NOMO-1 treated with dmso at 0.1 percent for 144 hours (cell line): ENCODE data around the gene SAXO2.
"Not testable (repeated sequence)": the region's sequence is repeated elsewhere in the genome, so short reads cannot be mapped to it uniquely, and the experiment has no call there.

Source experiments
- DNase-seq: peaks from one replicate; lab custom pipeline; 2025; ENCODE audit not compliant: unreplicated experiment; lab: John Stamatoyannopoulos, UW

Gene SAXO2

DNA sequence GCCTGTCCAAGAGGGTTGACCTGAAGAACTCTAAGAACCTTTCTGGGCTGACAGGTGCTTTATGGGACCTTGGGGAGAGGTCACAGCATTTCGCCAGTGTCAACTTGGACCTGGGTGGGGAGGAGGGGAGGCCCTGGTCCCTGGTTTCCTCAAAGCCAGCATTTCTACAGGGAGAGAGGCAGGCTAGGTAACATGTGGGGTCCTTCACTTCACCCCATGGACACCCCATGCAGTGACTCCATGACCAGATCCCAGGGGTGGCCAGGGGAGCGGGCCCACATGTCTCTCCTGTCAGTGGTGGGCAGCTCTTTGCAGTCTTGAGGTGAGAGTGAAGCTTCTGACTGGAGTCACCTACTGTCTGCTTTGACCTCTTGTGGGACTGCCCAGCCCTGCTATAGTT is 50.8 kb downstream of the SAXO2 start:
- DNase-seq = no peak

DNA sequence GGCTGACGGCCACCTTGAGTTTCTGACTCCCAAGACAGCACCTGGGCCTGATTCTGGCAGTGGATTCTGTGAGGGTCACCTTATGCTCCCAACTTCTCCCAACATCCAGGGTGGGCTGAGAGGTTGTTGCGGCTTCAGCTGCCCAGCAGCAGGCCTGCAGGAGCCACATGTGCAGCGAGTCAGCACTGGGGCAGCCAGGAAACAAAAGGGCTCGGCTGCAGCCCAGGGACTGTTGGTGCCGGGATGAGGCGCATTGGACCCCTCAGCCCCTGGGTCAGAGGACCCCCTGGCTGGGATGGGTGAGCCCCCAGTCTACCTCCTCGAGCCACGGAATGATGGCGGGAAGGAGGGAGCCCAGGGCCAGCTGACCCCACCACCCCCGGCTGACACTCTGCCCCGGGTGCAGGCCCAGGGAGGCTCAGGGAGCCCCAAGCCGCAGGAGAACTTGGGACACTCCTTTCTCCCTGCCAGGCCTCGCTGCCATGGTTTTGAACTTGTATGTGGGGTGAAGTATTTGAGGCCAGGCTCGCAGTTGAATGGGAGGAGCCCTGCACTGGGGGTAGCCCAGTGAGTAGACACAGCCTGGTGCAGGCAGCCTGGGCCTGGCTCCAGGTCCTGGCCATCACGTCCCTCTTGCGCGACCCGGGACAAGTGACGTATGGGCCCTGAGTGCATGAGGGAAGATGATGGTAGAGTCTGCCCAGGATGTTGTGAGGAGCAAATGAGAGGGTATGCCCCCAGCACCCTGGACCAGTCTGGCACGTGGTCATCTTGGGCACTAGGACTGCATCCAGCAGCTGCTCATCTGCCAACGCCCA is 51.5 kb downstream of the SAXO2 start:
- DNase-seq = not testable (repeated sequence)

DNA sequence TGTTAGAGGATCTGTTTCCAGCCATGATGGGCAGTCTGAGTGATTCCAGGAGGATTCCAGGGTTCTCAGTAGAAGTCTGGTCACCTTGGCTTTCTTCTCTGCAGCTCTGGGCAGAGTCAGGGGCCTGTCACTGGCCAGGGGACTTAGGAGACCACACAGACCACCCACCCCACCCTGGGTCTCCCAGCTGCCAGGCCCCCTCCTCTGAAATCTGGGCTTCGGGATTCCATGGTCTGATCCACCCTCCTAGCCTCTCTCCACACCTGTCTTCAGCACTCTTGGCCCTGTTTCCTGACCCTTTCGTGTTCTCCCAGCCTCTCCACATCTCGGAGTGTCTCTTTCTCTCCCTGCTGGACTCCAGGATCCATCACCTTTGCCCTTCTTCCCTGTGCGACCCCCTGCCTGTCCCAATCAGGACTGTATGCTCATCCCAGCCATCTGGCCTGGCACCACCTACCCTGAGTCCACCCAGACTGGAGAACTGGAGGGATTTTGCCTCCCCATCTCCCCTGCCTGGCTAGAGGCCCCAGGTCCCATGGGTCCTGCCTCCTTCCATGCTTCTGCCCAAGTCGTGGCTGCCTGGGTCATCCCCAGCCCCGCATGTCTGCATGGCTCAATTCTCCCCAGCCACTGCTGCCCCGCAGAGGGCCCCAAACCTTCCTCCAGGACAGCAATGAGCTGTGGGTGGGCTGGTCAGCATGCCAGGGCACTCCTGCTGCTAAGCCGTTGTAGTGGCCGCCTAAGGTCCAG is 52.3 kb downstream of the SAXO2 start:
- DNase-seq = no peak

DNA sequence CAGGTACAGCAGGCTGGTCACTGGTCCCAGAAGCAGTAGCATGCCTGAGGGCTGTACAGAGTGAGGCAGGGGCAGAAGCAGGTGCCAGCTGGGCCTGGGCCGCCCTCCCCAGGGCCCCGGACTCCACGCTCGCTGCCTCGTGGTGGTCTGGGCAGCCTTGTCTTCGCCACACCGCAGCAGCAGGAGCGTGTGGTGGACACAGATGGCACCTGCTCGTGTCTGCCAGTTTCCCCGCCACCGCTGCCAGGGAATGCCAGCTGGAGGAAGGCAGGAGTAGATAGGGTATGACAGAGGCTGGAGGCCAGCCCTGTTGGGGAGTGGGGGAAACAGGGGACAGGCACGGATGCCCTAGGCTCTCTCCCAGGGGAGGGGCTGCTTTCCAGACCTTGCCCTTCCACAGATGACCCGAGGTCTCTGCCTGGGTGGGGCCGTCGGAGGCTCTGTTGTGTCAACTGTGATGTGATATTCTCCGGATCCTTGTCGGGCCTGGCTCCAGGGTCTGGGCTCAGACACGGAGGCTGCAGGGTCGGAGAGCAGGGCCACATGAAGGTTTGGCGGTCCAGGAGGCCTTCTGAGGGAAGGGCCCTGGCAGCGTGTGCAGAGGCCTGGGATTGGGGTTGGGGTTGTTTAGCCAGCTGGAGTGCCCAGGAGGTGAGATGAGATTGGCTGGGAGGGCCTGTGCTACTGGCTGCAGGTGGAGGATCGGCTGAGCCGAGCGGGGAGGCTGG is 53.1 kb downstream of the SAXO2 start:
- DNase-seq = no peak

DNA sequence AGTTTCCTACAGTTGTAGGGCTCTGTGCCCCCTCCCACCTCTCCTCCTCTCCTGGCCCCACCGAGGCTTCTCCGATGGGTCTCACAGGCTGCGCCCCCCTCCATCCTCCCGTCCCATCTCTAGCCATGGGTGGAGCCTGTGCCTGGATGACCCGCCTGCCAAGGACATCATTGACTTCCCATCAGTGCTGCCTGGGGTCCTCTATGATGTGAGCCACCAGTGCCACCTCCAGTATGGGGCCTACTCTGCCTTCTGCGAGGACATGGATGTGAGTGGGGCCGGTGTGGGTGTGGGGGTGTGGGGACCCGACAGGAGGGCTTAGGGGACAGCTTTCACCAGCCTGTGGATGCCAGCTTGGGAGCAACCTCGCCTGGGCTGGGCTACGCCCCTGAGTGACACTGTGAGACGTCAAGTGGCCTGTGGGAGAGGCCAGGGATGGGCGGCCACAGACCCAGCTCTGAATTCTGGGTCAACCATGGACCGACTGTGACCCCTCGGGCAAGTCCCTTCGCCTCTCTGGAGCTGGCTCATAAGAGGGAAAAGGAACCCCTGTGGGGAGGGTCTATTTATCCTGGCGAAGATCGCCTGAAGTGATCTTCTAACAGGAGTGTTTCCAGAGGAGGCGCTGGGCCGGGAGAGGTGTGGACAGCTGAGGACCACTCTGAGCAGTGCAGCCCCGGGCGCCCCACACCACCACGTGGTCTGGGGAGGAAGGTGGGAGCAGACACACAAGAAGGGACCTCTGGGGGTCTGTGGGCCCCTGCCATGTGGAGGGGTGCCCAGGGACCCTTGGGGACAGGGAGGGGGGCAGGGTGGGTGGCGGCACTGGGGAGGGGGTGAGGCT is 53.9 kb downstream of the SAXO2 start:
- not testable (repeated sequence) for DNase-seq

DNA sequence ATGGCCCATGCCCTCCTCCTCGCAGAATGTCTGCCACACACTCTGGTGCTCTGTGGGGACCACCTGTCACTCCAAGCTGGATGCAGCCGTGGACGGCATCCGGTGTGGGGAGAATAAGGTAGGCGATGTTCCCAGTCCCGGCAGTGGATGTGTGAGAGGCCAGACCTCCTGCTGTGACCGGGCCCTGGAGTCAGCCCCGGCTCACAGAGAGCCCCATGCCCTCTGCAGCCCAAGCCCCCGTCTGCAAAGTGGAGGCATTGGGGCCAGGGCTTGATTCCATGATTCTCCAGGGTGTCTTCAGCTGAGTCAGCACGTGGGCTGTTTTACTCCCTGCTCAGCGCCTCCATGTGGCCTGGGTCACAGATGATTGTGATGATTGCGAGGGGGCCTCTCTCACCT is 54.5 kb downstream of the SAXO2 start:
- no peak for DNase-seq

DNA sequence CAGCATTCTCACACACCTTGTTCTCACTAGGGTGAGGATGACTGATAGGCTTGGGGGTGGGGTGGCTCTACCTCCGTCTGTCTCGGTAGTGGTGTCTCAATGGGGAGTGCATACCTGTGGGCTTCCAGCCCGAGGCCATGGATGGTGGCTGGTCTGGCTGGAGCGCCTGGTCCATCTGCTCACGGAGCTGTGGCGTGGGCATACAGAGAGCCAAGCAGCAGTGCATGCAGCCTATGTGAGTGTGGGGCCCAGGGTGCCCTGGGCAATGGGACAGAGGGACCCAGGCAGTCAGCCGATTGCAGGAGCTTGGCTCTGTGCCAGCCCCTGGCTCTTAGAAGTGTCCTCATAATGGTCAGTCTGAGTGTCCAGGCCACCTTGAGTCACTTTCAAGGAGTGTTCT is 54.9 kb downstream of the SAXO2 start:
- DNase-seq = not testable (repeated sequence)

DNA sequence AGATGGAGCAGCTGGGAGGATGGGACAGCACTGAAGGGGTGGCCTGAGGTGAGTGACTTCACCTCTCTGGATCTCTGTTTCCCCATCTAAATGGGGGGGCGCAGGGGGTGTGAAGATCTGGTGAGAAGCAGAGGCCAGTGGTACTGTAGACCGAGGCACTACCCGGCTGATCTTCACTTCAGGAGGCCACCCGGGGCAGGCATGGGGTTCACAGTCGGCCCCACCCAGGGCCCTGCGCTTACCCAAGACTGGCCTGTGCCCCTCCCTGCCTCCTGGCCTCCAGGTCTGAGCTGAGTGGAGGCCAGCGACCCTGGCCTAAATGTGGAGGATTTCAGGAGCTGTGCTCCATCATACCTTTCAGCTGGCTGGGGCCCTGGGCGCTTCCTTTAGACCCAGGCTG is 55.7 kb downstream of the SAXO2 start:
- DNase-seq = not testable (repeated sequence)

DNA sequence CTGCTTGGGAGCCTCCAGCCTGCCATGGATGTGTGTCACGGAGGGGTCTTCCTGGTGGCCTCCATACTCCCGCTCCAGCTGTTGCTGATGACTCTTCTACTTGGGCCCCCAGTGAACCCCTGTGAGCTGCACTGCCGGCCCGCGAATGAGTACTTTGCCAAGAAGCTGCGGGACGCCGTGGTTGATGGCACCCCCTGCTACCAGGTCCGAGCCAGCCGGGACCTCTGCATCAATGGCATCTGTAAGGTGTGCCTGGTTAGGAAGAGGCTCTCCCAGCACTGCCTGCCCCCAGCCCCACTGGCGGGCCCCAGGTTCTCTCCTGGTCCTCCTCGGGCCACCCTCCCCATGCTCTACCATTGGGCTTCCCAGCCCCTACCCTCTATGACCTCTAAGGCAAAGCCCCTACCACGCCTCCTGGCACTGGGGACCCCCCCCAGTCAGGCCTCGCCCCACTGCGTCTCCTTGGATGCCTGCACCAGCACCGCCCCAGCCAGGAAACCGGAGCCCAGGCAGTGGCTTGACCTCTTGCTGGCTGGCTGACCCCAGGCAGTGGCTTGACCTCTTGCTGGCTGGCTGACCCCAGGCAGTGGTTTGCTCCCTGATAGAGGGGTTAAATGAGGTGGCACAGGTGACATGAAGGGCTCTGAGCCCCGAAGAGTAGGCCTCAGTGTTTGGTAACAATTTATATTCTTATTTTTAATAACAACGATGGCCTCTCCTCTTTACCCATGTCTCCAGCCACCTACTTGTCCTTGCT is 57.1 kb downstream of the SAXO2 start:
- DNase-seq = not testable (repeated sequence)

DNA sequence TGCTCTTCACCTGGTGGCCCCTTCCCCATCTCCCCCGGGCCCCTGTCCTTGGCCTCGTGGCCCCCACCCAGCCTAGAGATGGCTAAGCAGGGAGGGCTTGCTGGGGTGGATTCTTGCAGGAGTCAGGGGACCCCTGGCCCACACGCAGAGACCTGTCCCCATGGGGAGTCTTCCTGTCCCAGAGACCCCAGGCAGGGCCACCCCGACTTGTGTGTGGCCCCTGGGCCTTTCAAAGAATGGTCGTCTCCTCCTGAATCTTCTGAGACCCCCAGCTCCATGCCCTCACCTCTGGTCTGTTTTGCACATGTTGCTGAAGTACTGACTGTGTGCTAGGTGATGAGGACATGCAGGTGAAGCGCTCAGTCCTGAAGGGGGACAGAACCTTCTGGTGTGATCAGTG is 58.2 kb downstream of the SAXO2 start:
- DNase-seq = not testable (repeated sequence)

DNA sequence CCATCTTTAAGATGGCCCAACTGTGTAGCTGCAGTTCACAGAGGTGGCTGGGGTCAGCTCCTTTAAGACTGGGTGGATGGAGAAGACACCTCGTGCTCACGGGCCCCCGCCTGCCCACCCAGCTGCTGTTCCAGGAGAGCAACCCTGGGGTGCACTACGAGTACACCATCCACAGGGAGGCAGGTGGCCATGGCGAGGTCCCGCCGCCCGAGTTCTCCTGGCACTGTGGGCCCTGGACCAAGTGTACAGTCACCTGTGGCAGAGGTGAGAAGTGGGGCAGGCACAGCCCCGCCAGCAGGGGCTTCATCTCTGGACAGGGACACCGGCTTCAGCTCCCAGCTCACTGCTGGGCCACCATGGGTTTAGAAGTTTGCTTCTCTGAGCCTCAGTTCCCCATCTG is 59.9 kb downstream of the SAXO2 start:
- not testable (repeated sequence) for DNase-seq

DNA sequence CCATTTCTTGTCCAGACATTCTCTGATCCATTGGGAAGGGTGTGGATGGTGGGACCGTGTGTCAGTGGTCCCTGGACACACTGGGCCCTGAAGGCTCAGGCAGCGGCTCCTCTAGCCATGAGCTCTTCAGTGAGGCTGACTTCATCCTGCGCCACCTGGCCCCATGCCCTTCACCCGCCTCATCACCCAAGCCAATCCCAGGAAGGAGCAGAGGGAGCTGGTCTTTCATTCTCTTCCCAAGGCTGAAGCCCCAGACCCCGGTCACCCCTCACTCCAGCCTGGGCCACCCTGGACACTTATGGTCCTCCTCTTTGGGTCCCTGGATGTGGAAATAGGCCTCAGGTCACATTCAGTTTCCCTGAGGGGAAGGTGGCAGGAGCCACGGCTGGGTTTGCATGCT is 62.2 kb downstream of the SAXO2 start:
- DNase-seq = not testable (repeated sequence)

DNA sequence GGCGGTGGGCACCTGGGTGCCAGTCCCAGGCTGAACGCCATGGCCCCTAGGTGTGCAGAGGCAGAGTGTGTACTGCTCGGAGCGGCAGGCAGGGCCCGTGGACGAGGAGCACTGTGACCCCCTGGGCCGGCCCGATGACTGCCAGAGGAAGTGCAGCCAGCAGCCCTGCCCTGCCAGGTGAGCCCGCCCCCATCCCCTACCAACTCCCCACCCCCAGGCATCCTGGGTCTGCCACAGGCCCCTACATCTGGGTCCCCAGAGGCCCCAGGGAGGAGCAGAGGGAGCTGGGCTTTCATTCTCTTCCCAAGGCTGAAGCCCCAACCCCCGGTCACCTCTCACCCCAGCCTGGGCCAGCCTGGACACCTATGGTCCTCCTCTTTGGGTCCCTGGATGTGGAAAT is 63.0 kb downstream of the SAXO2 start:
- not testable (repeated sequence) for DNase-seq

DNA sequence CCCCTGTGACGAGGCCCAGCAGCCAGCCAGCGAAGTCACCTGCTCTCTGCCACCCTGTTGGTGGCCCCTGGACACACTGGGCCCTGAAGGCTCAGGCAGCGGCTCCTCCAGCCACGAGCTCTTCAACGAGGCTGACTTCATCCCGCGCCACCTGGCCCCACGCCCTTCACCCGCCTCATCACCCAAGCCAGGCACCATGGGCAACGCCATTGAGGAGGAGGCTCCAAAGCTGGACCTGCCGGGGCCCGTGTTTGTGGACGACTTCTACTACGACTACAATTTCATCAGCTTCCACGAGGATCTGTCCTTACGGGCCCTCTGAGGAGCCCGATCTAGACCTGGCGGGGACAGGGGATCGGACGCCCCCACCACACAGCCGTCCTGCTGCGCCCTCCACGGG is 64.3 kb downstream of the SAXO2 start:
- not testable (repeated sequence) for DNase-seq

DNA sequence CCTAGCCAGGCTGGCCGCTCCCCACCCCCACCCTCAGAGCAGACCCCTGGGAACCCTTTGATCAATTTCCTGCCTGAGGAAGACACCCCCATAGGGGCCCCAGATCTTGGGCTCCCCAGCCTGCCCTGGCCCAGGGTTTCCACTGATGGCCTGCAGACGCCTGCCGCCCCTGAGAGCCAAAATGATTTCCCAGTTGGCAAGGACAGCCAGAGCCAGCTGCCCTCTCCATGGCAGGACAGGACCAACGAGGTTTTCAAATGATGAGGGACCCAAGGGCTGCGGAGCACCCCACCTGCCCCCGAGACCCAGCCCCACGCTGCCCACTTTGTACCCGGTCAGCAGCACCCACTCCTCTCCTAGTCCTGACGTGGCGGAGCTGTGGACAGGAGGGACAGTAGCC is 64.8 kb downstream of the SAXO2 start:
- DNase-seq = not testable (repeated sequence)

DNA sequence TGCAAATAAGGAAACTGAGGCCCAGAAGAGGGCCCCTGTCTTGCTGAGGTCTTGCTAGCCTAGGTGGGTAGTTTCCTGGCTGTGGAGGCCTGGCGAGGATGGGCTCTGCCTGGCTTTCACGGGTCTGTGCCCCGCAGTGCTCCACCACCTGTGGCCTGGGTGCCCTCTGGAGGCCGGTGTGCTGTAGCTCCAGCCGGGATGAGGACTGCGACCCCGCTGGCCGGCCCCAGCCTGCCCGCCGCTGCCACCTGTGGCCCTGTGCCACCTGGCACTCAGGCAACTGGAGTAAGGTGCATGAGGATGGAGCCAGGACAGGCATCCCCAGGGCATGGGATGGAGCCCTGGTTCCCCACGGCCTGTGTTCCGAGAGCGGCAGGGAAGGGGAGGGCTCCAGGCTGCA is 66.4 kb downstream of the SAXO2 start:
- DNase-seq = not testable (repeated sequence)

DNA sequence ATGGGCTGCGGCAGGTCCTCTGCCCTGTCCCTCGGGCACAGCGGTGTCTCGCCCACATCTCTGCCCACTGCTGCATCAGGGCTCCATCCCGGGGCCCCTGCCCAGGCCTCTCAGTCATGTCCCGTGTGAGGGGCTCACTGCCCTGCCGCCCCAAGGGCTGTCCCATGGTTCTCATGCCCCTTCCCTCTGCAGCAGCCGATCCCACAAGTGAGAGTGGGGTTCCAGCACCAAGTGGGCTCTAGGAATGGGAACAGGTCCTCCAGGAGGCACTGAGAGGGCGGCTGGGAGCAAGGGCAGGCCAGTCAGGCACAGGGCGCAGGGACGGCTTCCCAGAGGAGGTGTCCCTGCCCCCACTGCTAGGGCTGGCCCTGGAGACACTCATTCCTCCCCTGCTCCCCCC is 68.3 kb downstream of the SAXO2 start:
- DNase-seq = not testable (repeated sequence)

DNA sequence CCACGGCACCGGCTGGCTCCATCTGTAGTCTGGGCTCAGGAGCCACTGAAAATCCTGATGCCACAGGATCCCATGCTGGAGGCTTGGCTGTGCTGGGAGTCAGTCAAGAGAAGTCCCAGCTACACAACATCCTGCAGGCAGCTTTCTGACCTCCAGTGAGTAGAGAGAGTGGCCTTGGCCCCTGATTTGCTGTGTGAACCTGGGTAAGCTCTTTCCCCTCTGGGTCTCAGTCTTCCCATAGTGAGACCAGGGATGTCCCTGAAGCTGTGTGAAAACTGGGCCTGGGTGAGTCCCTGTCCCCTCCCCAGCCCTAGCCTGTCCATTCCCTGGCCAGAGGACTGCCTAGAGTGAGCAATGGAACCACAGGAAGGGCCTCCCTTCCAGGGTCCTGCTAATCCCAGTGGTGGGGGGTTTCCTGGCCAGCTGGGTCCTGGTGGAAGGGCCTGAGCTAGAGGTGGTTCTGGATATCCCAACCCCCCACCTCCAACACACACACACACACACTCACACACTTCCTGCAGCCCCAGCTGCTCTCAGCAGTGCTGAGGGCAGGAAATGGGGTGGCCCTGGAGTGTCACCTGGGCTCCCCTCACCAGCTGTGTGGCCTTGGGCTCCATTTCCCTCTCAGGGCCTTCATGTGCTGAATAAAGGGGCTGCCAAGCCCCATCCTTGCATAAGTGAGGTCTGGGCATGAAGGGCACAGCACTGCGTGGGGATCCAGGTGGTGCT is 69.1 kb downstream of the SAXO2 start:
- not testable (repeated sequence) for DNase-seq
